Body of pancreas (tissue), 4 donors: ENCODE data around the gene OAS1. TPM values are rescaled to one million over a fixed set of nuclear protein-coding genes. Genes with fewer than 3 reads are reported as not detected.
A peak's percentile ranks its signal among the peaks of the same experiment; 100 is the strongest.

Experiments used
- ATAC-seq: fragments of 150-250 bp; one replicate; pipeline ENCODE4 v1.9.1; 2016
- DNase-seq, 4 donors: peaks; one replicate each; pipeline ENCODE4 v3.0.0-alpha.2; 2019
- H3K27ac ChIP-seq, 4 donors: fragments of 200-600 bp; sonication (generic); 1 replicate in 3 of 4; 2 replicates in 1 of 4; pipeline versions ENCODE4 v1.5.1 to v1.6.1; 2016 to 2019; ENCODE audit warnings: mild to moderate bottlenecking in 1 of 4, mixed read lengths in 1 of 4, moderate library complexity in 1 of 4
- H3K27me3 ChIP-seq, 2 donors: fragments of 200-600 bp; sonication (generic); one replicate each; pipeline ENCODE4 v1.6.0; 2016; ENCODE audit warnings: mild to moderate bottlenecking in 1 of 2
- H3K36me3 ChIP-seq, 2 donors: fragments of 200-600 bp; sonication (generic); replicated peaks in 1 of 2; 2 replicates each; pipeline ENCODE4 v1.5.1; 2016; ENCODE audit warnings: low read depth in 2 of 2; ENCODE audit not compliant: insufficient read depth in 1 of 2
- H3K4me1 ChIP-seq: fragments of 200-600 bp; sonication (generic); one replicate; pipeline ENCODE4 v1.6.0; 2016
- H3K4me3 ChIP-seq, 2 donors: fragments of 200-600 bp; sonication (generic); 1 replicate in 1 of 2; 2 replicates in 1 of 2; pipeline ENCODE4 v1.5.1; 2016 to 2019
- H3K9me3 ChIP-seq, 3 donors: fragments of 200-600 bp; sonication (generic); 1 replicate in 2 of 3; 2 replicates in 1 of 3; pipeline ENCODE4 v1.5.1; 2016
- CTCF ChIP-seq, 7 experiments: fragments of 450-650 bp in 4 of 7; fragments of 200-600 bp in 3 of 7; sonication (generic) in 3 of 7; IDR thresholded peaks; one replicate each; pipeline ENCODE4 v1.5.1; 2016 to 2019; ENCODE audit warnings: antibody characterized with exemption in 7 of 7
- POLR2A ChIP-seq, 3 donors: fragments of 450-650 bp; IDR thresholded peaks; one replicate each; pipeline ENCODE4 v1.6.1; 2016; ENCODE audit warnings: antibody characterized with exemption in 3 of 3, mild to moderate bottlenecking in 2 of 3
- WGBS, 2 donors: methylation state at CpG; one replicate each; pipeline ENCODE4 v1.1.5; 2017; 5-methylcytosine and 5-hydroxymethylcytosine counted together
- intact Hi-C: fragments of 100-400 bp; cut with DNase I; formaldehyde crosslinking; loops from one replicate; pipeline ENCODE4 v1.15.1; 2023
- total RNA-seq, 2 donors: library from RNA; depleted of rRNA; stranded (reverse); fragments of >200 nt; gene quantifications; one replicate each; pipeline ENCODE4 v1.1.0, GENCODE V29; 2016

OAS1 gene
- total RNA-seq, 2 donors from 2014 or later = 4.3 to 7.8 TPM

- intact Hi-C loops = no loop called here
- Histone ChIP-seq H3K9me3 (no peaks in the 10 kb centered on the region), H3K27me3 (no peaks in the 10 kb centered on the region), H3K27ac (no peak overlapping the region), H3K4me1 (no peaks in the 10 kb centered on the region), H3K4me3 (no peak overlapping the region), H3K36me3 (no peaks in the 10 kb centered on the region)
- DNase-seq = no peak
- ATAC-seq = no peak
- 50 to 61% methylated on average over 5 to 8 of the region's 8 CpGs for WGBS, 2 donors
- no peak for TF ChIP-seq CTCF (IDR thresholded peaks at IDR 0.05)
- no peak for TF ChIP-seq POLR2A (IDR thresholded peaks at IDR 0.05)
Measured at GRCh38 chr12:112879191-112879705, 27.5 kb upstream of the OAS1 start.

- TF ChIP-seq POLR2A (IDR thresholded peaks at IDR 0.05) (no peak), CTCF (IDR thresholded peaks at IDR 0.05) (no peak)
- Histone ChIP-seq H3K36me3 (no peaks in the 10 kb centered on the region), H3K27me3 (no peaks in the 10 kb centered on the region), H3K4me1 (no peaks in the 10 kb centered on the region), H3K9me3 (no peaks in the 10 kb centered on the region), H3K27ac (no peak overlapping the region), H3K4me3 (no peak overlapping the region)
- ATAC-seq (no peak), DNase-seq (no peak)
- 55 to 70% methylated on average over 3 to 6 of the region's 6 CpGs for WGBS, 2 donors
- intact Hi-C loops = no loop called here
Measured at GRCh38 chr12:112881602-112882001, 25.2 kb upstream of the OAS1 start.

- H3K27ac ChIP-seq = no peak overlapping the region
- intact Hi-C loops = no loop called here
- 43 to 46% methylated on average over 2 of the region's 2 CpGs for WGBS, 2 donors
- ATAC-seq (no peak), DNase-seq (no peak)
- H3K4me1 ChIP-seq = no peaks in the 10 kb centered on the region
- H3K27me3 ChIP-seq = no peaks in the 10 kb centered on the region
- no peaks in the 10 kb centered on the region for H3K9me3 ChIP-seq
- H3K36me3 ChIP-seq = no peaks in the 10 kb centered on the region
- no peak for TF ChIP-seq CTCF (IDR thresholded peaks at IDR 0.05)
- TF ChIP-seq POLR2A (IDR thresholded peaks at IDR 0.05) = no peak
- no peak overlapping the region for H3K4me3 ChIP-seq
Measured at GRCh38 chr12:112885236-112885635, 21.5 kb upstream of the OAS1 start.

GRCh38 chr12:112887550-112887949, 19.2 kb upstream of the OAS1 start:
- Histone ChIP-seq H3K4me1 (no peaks in the 10 kb centered on the region), H3K27ac (no peak overlapping the region), H3K9me3 (no peaks in the 10 kb centered on the region), H3K36me3 (no peaks in the 10 kb centered on the region), H3K27me3 (no peaks in the 10 kb centered on the region), H3K4me3 (no peak overlapping the region)
- TF ChIP-seq CTCF (IDR thresholded peaks at IDR 0.05) = no peak
- ATAC-seq (no peak), DNase-seq (peak in 1 of 4 donors; percentile 27)
- 25 to 41% methylated on average over 2 of the region's 2 CpGs for WGBS, 2 donors
- intact Hi-C loops = no loop called here
